T follicular helper cell (primary cell): Measurements from ENCODE around the gene OR2H2.

Experiments used
- DNase-seq: peaks from one replicate; pipeline ENCODE4 v3.0.0-alpha.2; 2020; ENCODE audit warnings: low read depth
- total RNA-seq, 2 experiments: gene quantifications; one replicate each; lab custom pipeline; 2026; lab: John Stamatoyannopoulos, UW

OR2H2 gene
- 0 reads per million in 2 experiments for total RNA-seq

DNA sequence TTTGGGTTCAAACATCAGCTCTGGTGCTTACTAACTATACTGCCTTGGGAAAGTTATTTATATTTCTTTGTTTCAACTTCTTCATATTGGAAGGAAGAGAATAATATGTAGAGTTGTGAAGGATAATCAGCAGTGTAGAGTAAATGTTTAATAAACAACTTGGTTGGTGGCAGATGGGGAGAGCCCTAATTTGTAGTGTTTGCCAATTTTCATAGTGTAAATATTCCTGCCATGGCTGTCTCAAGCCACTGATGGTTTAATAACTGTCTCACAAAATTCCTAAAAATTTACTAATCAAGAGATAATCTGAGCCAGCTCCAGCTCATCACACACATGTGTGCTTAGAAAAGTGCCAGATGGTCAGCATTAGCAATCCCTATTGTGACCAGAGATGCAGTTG lies at the start of gene OR2H2:
OR2H2 (plus strand) TSS at position 301 of the 400 bp plus-strand sequence. CDS start 2,824 bp downstream, outside the sequence.
- no peak for DNase-seq

- DNase-seq = no peak
Observed at GRCh38 chr6:29537714-29538403, 47.1 kb upstream of the OR2H2 start.

- DNase-seq = no peak
Observed at GRCh38 chr6:29547573-29547972, 37.3 kb upstream of the OR2H2 start.

GRCh38 chr6:29552512-29553051 lies 32.3 kb upstream of the OR2H2 start:
- DNase-seq = no peak

GRCh38 chr6:29553268-29554057 lies 31.5 kb upstream of the OR2H2 start:
- DNase-seq = no peak

GRCh38 chr6:29554764-29555163 lies 30.2 kb upstream of the OR2H2 start:
- DNase-seq = no peak

- no peak for DNase-seq
Observed at GRCh38 chr6:29557320-29557719, 27.6 kb upstream of the OR2H2 start.

GRCh38 chr6:29558439-29559079 lies 26.4 kb upstream of the OR2H2 start:
- no peak for DNase-seq

GRCh38 chr6:29559524-29560287 lies 25.2 kb upstream of the OR2H2 start, which contains the start of gene UBD:
UBD (minus strand) TSS chr6:29559732; CDS start chr6:29559701, 31 bp downstream.
- DNase-seq = no peak

DNA sequence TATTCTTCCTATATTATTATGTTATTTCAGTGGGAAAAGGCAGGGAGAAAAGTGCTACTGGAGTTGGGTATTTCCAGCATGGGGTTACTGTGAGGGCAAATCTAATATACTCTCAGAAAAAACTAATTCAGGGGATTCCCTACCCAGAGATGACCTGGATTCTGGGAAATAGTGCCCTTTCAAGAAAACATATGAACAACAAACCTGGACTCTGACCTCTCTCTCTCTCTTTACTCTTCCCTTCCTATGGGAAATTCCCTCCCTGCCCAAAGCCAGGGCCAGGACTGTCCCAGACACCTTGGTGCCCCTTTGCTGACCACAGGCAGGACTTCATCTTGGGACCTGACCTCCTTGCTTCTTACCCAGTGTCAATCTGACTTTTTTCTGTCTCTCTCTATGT lies 23.8 kb upstream of the OR2H2 start:
- no peak for DNase-seq

DNA sequence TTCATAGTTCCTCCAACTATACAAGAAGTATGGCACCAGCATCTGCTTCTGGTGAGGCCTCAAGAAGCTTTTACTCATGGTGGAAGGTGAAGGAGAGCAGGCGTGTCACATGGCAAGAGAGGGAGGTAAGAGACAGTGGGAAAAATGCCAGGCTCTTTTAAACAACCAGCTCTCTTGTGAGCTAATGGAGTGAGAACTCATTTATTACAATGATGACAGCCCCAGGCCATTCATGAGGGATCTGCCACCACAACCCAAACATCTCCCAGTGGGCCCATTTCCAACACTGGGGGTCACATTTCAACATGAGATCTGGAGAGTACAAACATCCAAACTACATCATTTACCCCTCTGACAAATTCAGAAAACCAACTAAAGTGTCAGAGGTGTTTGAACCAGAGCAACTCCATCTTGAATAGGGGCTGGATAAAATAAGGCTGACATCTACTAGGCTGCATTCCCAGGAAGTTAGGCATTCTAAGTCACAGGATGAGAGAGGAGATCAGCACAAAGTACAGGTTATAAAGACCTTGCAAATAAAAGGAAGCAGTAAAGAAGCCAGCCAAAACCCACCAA lies 23.2 kb upstream of the OR2H2 start:
- no peak for DNase-seq

DNA sequence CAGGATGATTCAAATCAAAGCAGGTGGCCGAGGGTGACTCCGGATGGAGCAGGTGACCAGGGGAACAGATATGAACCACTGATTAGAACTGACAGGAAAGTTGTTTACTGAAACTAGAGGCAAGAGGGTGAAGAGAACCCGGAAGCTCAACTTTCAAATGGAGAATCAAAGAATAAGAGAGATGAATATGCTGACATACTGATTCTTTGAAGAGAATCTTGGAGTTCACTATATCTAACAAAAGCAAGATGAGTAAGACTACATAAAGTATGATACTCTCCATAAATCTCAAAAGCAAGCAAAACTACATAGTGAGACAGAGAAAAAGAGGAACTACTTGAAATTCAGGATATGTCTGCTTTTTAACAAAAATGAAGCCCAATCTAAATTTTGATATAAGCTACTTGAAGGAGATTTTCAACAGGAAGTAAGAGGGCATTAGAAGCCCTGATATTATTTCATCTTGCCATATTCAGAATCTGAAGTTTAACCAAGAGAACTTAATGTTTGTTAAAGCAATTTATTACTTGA lies 21.4 kb upstream of the OR2H2 start:
- DNase-seq = no peak

GRCh38 chr6:29564875-29565274 lies 20.0 kb upstream of the OR2H2 start:
- no peak for DNase-seq

DNA sequence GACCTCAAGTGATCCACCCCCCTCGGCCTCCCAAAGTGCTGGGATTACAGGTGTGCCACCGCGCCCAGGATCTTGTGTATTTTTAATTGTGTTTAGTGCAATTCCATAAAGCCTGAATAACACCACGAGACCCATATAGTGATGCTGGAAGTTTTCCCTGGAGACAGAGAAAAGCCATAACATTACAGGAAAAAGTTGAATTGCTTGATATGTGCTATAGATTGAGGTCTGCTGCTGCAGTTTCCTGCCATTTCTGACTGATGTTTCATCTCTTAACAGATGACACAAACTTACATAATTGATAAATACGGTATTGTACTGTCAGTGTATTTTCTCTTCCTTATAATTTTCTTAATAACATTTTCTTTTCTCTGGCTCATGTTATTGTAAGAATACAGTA lies 18.1 kb upstream of the OR2H2 start:
- DNase-seq = no peak

- DNase-seq = no peak
Observed at GRCh38 chr6:29567541-29567940, 17.4 kb upstream of the OR2H2 start.

DNA sequence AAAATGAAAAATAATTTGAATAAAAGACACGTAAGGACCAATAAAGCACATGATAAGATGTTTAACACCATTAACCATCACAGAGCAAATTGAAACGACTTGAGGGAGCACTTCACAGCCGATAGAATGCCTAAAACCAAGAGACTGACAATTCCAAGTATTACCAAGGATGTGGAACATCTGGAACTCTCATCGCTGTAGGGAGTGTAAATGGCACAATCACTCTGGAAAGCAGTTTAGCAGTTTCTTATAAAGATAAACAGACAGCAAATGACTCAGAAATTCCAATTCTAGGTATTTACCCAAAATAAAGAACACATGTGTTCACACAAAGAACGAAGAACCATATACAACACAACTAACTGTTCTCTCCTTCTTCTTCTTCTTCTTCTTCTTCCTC lies 16.9 kb upstream of the OR2H2 start:
- no peak for DNase-seq

GRCh38 chr6:29576056-29576455 lies 8.9 kb upstream of the OR2H2 start:
- DNase-seq = no peak

GRCh38 chr6:29577544-29577943 lies 7.4 kb upstream of the OR2H2 start:
- DNase-seq = no peak

DNA sequence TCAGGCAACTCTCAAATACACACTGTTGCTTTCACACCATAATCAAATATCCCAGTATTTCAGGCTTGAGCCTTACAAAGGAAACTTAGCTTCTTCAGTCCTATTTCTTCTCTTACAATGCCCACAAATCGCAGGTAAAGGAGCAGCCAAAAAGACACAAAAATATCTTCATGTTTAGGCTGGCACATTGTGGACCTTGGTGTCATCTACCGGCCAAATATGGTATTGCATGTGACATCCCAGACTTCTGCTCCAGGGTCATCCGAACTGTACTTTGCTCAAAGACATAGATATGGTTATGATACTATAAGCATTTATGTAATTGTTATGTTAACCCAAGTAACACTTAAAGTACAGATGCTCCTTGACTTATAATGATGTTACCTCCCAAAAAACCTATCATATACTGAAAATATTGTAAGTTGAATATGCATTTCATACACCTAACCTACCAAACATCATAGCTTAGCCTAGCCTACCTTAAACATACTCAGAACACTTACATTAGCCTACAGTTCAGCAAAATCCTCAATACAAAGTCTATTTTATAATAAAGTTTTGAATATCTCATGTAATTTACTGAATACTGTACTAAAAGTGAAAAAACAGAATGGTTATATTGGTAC lies 4.6 kb downstream of the OR2H2 start:
- DNase-seq = peak; percentile 34

DNA sequence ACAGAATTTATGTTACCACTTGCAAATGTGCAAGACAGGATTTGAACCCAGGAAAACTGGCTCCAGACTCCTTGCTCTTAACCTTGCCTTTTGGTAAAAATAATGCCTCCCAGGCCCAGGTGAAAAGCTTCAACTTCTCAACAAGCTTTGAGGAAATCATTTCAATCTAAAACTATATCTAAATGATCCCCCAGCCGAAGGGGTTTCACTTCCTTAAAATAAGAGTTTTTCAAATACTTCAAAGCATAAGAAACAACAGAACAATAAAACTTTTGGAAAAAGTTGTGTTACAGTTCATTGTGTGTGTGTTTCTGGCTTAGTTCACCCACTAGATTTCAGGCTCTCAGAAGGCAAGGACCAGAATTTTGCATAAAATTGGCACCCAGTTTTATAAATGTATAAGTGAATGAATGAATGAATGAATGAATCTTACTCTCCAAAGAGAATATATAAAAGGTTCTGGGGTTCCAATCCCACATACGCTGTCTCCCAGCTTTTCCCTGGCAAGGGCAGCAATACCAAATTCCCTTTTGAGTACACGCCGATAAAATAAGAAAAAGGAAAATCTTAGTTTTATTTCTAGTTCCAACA lies 5.4 kb downstream of the OR2H2 start:
- DNase-seq = no peak
